ENCODE measurements around the gene SERPINB6.

GRCh38 chr6:2948228-2949025 is 22.9 kb downstream of the SERPINB6 start:
- TF ChIP-seq, protein P1, sequence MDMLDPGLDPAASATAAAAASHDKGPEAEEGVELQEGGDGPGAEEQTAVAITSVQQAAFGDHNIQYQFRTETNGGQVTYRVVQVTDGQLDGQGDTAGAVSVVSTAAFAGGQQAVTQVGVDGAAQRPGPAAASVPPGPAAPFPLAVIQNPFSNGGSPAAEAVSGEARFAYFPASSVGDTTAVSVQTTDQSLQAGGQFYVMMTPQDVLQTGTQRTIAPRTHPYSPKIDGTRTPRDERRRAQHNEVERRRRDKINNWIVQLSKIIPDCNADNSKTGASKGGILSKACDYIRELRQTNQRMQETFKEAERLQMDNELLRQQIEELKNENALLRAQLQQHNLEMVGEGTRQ (IDR thresholded peaks at IDR 0.05; ENCODE audit: borderline replicate concordance, low read depth, low read length): no peak
- TF ChIP-seq NRF1 (IDR thresholded peaks at IDR 0.05; ENCODE audit: low read depth, low read length): no peak
- TF ChIP-seq TEAD4 (IDR thresholded peaks at IDR 0.05; ENCODE audit: borderline replicate concordance, insufficient read depth): no peak
- no peak for TF ChIP-seq POLR2AphosphoS5 (IDR thresholded peaks at IDR 0.05; ENCODE audit: low read depth, low read length)
- no peak for TF ChIP-seq CTCF (IDR thresholded peaks at IDR 0.05)
- no peak for TF ChIP-seq RCOR1 (IDR thresholded peaks at IDR 0.05; ENCODE audit: low read length)
- no peak for TF ChIP-seq RAD21 (IDR thresholded peaks at IDR 0.05; ENCODE audit: low read length)
- TF ChIP-seq TAF1 (IDR thresholded peaks at IDR 0.05; ENCODE audit: borderline replicate concordance, low read depth, low read length): no peak
- TF ChIP-seq, protein P2, sequence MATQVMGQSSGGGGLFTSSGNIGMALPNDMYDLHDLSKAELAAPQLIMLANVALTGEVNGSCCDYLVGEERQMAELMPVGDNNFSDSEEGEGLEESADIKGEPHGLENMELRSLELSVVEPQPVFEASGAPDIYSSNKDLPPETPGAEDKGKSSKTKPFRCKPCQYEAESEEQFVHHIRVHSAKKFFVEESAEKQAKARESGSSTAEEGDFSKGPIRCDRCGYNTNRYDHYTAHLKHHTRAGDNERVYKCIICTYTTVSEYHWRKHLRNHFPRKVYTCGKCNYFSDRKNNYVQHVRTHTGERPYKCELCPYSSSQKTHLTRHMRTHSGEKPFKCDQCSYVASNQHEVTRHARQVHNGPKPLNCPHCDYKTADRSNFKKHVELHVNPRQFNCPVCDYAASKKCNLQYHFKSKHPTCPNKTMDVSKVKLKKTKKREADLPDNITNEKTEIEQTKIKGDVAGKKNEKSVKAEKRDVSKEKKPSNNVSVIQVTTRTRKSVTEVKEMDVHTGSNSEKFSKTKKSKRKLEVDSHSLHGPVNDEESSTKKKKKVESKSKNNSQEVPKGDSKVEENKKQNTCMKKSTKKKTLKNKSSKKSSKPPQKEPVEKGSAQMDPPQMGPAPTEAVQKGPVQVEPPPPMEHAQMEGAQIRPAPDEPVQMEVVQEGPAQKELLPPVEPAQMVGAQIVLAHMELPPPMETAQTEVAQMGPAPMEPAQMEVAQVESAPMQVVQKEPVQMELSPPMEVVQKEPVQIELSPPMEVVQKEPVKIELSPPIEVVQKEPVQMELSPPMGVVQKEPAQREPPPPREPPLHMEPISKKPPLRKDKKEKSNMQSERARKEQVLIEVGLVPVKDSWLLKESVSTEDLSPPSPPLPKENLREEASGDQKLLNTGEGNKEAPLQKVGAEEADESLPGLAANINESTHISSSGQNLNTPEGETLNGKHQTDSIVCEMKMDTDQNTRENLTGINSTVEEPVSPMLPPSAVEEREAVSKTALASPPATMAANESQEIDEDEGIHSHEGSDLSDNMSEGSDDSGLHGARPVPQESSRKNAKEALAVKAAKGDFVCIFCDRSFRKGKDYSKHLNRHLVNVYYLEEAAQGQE (IDR thresholded peaks at IDR 0.05; ENCODE audit: low read depth, low read length): no peak
- no peak for TF ChIP-seq GATA2 (CRISPR knock-in tag; IDR thresholded peaks at IDR 0.05)
- no peak for TF ChIP-seq MAX (IDR thresholded peaks at IDR 0.05; ENCODE audit: low read depth)

Data from SK-N-SH (cell line).